IMR-90 (cell line): ENCODE measurements around the gene BMP8A. TPM values are rescaled to one million over a fixed set of nuclear protein-coding genes. Genes with fewer than 3 reads are reported as not detected.

Experiments used
- ATAC-seq: fragments of 200-7000 bp; cut with Tn5 transposase; 2 replicates; pipeline ENCODE4 v1.9.1; 2020; ENCODE audit warnings: low read depth, mild to moderate bottlenecking, moderate library complexity
- BruUV-seq: library from RNA; stranded (reverse); fragments of 400-500 nt; replicated peaks from 2 replicates; lab custom pipeline; 2021; lab: Mats Ljungman, UMichigan
- CTCF ChIA-PET: fragments of 300-600 bp; formaldehyde crosslinking; extraction: SDS; loops from one replicate; lab custom pipeline; 2021; ENCODE audit warnings: antibody characterized with exemption; lab: Yijun Ruan, JAX
- POLR2A ChIA-PET: fragments of 300-600 bp; sonication (Branson Sonifier 250); formaldehyde crosslinking; loops from one replicate; lab custom pipeline; 2022; ENCODE audit warnings: antibody characterized with exemption; ENCODE audit not compliant: unreplicated experiment; lab: Charles Lee
- DNase-seq: peaks from one replicate; pipeline ENCODE4 v3.0.0; 2013
- H2AFZ ChIP-seq: replicated peaks from 2 replicates; pipeline ENCODE3; 2013; ENCODE audit warnings: low read length, mild to moderate bottlenecking; ENCODE audit not compliant: poor library complexity
- H2AK5ac ChIP-seq: 2 replicates; pipeline ENCODE4 v1.6.1; 2013; ENCODE audit warnings: low read depth, low read length, inconsistent platforms
- H2AK9ac ChIP-seq: replicated peaks from 2 replicates; pipeline ENCODE3; 2013; ENCODE audit warnings: mild to moderate bottlenecking, low read depth, low read length, moderate library complexity; ENCODE audit not compliant: poor library complexity
- H2BK120ac ChIP-seq: 2 replicates; pipeline ENCODE4 v1.6.1; 2013; ENCODE audit warnings: low read depth, low read length, inconsistent platforms
- H2BK15ac ChIP-seq: 3 replicates; pipeline ENCODE4 v1.6.1; 2013; ENCODE audit warnings: low read depth, low read length, inconsistent platforms
- H2BK20ac ChIP-seq: 2 replicates; pipeline ENCODE4 v1.6.1; 2013; ENCODE audit warnings: low read depth, mild to moderate bottlenecking, inconsistent platforms, low read length, moderate library complexity
- H2BK5ac ChIP-seq: 2 replicates; pipeline ENCODE4 v1.6.1; 2013; ENCODE audit warnings: mild to moderate bottlenecking, low read depth, low read length, inconsistent platforms; ENCODE audit not compliant: poor library complexity, severe bottlenecking
- H3K14ac ChIP-seq: replicated peaks from 2 replicates; pipeline ENCODE4 v1.6.1; 2013; ENCODE audit warnings: low read depth, low read length, inconsistent platforms
- H3K18ac ChIP-seq: 2 replicates; pipeline ENCODE4 v1.6.1; 2013; ENCODE audit warnings: low read depth, low read length, control low read depth
- H3K23ac ChIP-seq: 2 replicates; pipeline ENCODE4 v1.6.1; 2013; ENCODE audit warnings: low read depth, low read length, inconsistent platforms
- H3K27ac ChIP-seq: 2 replicates; pipeline ENCODE4 v1.5.1; 2013; ENCODE audit warnings: mild to moderate bottlenecking, control low read depth, low read length; ENCODE audit not compliant: insufficient read depth
- H3K27me3 ChIP-seq: 2 replicates; pipeline ENCODE4 v1.6.1; 2013; ENCODE audit warnings: low read length; ENCODE audit not compliant: control insufficient read depth, insufficient read depth
- H3K36me3 ChIP-seq: 2 replicates; pipeline ENCODE4 v1.6.1; 2013; ENCODE audit warnings: low read length, mixed read lengths; ENCODE audit not compliant: control insufficient read depth, insufficient read depth
- H3K4ac ChIP-seq: 2 replicates; pipeline ENCODE4 v1.6.1; 2013; ENCODE audit warnings: low read depth, low read length, inconsistent platforms
- H3K4me1 ChIP-seq: 2 replicates; pipeline ENCODE4 v1.6.1; 2013; ENCODE audit warnings: low read length, mixed read lengths; ENCODE audit not compliant: control insufficient read depth, insufficient read depth
- H3K4me2 ChIP-seq: 2 replicates; pipeline ENCODE4 v1.6.1; 2013; ENCODE audit warnings: low read depth, mild to moderate bottlenecking, control low read depth, low read length, moderate library complexity
- H3K4me3 ChIP-seq: 2 replicates; pipeline ENCODE4 v1.5.1; 2013; ENCODE audit warnings: low read depth, mild to moderate bottlenecking, control low read depth, low read length, moderate library complexity; ENCODE audit not compliant: insufficient read depth
- H3K56ac ChIP-seq: 2 replicates; pipeline ENCODE4 v1.6.1; 2013; ENCODE audit warnings: low read length, inconsistent platforms; ENCODE audit not compliant: insufficient read depth; ENCODE audit errors: extremely low read depth
- H3K79me1 ChIP-seq, 2 experiments: 2 replicates each; pipeline ENCODE4 v1.6.1; 2013; ENCODE audit warnings: low read length in 2 of 2, inconsistent platforms in 1 of 2, low read depth in 1 of 2
- H3K9ac ChIP-seq: 2 replicates; pipeline ENCODE4 v1.6.1; 2013; ENCODE audit warnings: low read depth, low read length, control low read depth
- H3K9me1 ChIP-seq: 2 replicates; pipeline ENCODE4 v1.6.1; 2013; ENCODE audit warnings: low read length, inconsistent platforms; ENCODE audit not compliant: insufficient read depth
- H3K9me3 ChIP-seq: 2 replicates; pipeline ENCODE4 v1.6.1; 2013; ENCODE audit warnings: low read length; ENCODE audit not compliant: control insufficient read depth, insufficient read depth
- H4K20me1 ChIP-seq: 2 replicates; pipeline ENCODE4 v1.6.1; 2013; ENCODE audit warnings: low read length, inconsistent platforms; ENCODE audit not compliant: insufficient read depth
- H4K5ac ChIP-seq: 2 replicates; pipeline ENCODE4 v1.6.1; 2013; ENCODE audit warnings: mild to moderate bottlenecking, low read depth, low read length, control low read depth
- H4K8ac ChIP-seq, 2 experiments: 2 replicates each; pipeline ENCODE4 v1.6.1; 2013; ENCODE audit warnings: low read depth in 2 of 2, low read length in 2 of 2, control low read depth in 1 of 2, inconsistent platforms in 1 of 2
- H4K91ac ChIP-seq: 2 replicates; pipeline ENCODE4 v1.6.1; 2013; ENCODE audit warnings: low read depth, low read length, inconsistent platforms; ENCODE audit not compliant: insufficient read depth
- BHLHE40 ChIP-seq: fragments of 150-350 bp; IDR thresholded peaks from 2 replicates; pipeline ENCODE4 v1.6.1; 2016; ENCODE audit warnings: mild to moderate bottlenecking, low read depth, low read length
- CEBPB ChIP-seq: IDR thresholded peaks from 2 replicates; pipeline ENCODE4 v1.6.1; 2012; ENCODE audit warnings: low read depth, low read length, improper control_type of control experiment
- CHD1 ChIP-seq: IDR thresholded peaks from 2 replicates; pipeline ENCODE4 v1.6.1; 2012; ENCODE audit warnings: low read depth, low read length, improper control_type of control experiment
- CTCF ChIP-seq: conservative IDR thresholded peaks from 2 replicates; pipeline ENCODE4 v1.5.1; 2012; ENCODE audit warnings: mild to moderate bottlenecking, low read depth, low read length, improper control_type of control experiment
- ELK1 ChIP-seq: fragments of 150-350 bp; IDR thresholded peaks from 2 replicates; pipeline ENCODE4 v1.6.1; 2016; ENCODE audit warnings: low read depth, mild to moderate bottlenecking, low read length, moderate library complexity, borderline replicate concordance
- FOS ChIP-seq: fragments of 150-350 bp; IDR thresholded peaks from 2 replicates; pipeline ENCODE4 v1.6.1; 2016; ENCODE audit warnings: low read depth, low read length
- MXI1 ChIP-seq: IDR thresholded peaks from 2 replicates; pipeline ENCODE4 v1.6.1; 2012; ENCODE audit warnings: low read depth, mild to moderate bottlenecking, low read length, moderate library complexity, borderline replicate concordance
- RAD21 ChIP-seq: IDR thresholded peaks from 2 replicates; pipeline ENCODE4 v1.6.1; 2012; ENCODE audit warnings: low read length, improper control_type of control experiment
- RCOR1 ChIP-seq: IDR thresholded peaks from 2 replicates; pipeline ENCODE4 v1.6.1; 2012; ENCODE audit warnings: mild to moderate bottlenecking, low read length, improper control_type of control experiment; ENCODE audit not compliant: insufficient replicate concordance
- RFX5 ChIP-seq: IDR thresholded peaks from 2 replicates; pipeline ENCODE4 v1.8.0; 2012; ENCODE audit warnings: low read depth, mild to moderate bottlenecking, low read length, moderate library complexity
- SMC3 ChIP-seq: fragments of 150-350 bp; IDR thresholded peaks from 2 replicates; pipeline ENCODE4 v1.6.1; 2016; ENCODE audit warnings: low read depth, mild to moderate bottlenecking, antibody characterized with exemption, low read length, moderate library complexity
- WGBS, 2 experiments: methylation state at CpG; one replicate each; pipeline versions ENCODE4 v1.1.5 to v1.1.7; 2013; ENCODE audit warnings: missing lambda C conversion rate in 2 of 2; ENCODE audit not compliant: insufficient read length in 1 of 2; ENCODE audit errors: extremely low coverage in 2 of 2; 5-methylcytosine and 5-hydroxymethylcytosine counted together
- dilution Hi-C: fragments of 300-500 bp; cut with HindIII; formaldehyde crosslinking; loops from one replicate; pipeline ENCODE4 v1.14.3; 2018; ENCODE audit warnings: low sequenced_read_pairs; ENCODE audit not compliant: unreplicated experiment
- in situ Hi-C: fragments of 300-500 bp; cut with MboI; formaldehyde crosslinking; loops from 3 replicates; pipeline ENCODE4 v1.14.3; 2019; ENCODE audit warnings: low sequenced_read_pairs, inconsistent platforms, mixed read lengths
- intact Hi-C: fragments of 100-400 bp; cut with micrococcal nuclease; formaldehyde crosslinking; loops from 2 replicates; pipeline ENCODE4 v1.10.0; 2022
- polyA plus RNA-seq, 3 experiments: library from polyadenylated mRNA; depleted of rRNA; stranded (reverse); fragments of >200 nt; gene quantifications; 2 replicates each; pipeline ENCODE4 v1.2.3, GENCODE V29; 2012; ENCODE audit warnings: low replicate concordance in 1 of 3
- total RNA-seq: library from RNA; depleted of rRNA; stranded (reverse); fragments of >200 nt; gene quantifications from 2 replicates; pipeline ENCODE4 v1.2.3, GENCODE V29; 2012

Gene BMP8A
- total and polyA plus RNA-seq, 2 of the 4 experiments (the other 2 are of a cell fraction), result not detected

- TF ChIP-seq BHLHE40, result no peak
These were observed 47.3 kb downstream of the BMP8A start (continued) for GRCh38 chr1:39538531-39539251.

- peak; percentile 95 for ATAC-seq
- Histone ChIP-seq H3K4ac (no peak overlapping the region), H3K14ac (no peak overlapping the region), H3K4me1 (peaks cover 3% of the 10 kb centered on the region), H3K27ac (no peak overlapping the region), H3K9me1 (peaks cover 3% of the 10 kb centered on the region; the same call in 1 of the 2 replicates), H3K9me3 (no peaks in the 10 kb centered on the region), H2BK20ac (no peak overlapping the region), H3K56ac (no peak overlapping the region), H2AFZ (peak overlapping the region; percentile 69), H2BK120ac (peak overlapping the region; percentile 20; the same call in 1 of the 2 replicates), H2AK5ac (0 out of 2 replicates have a peak overlapping the region, but pooled peaks have one; percentile 1), H2AK9ac (peak overlapping the region; percentile 2), H3K36me3 (peaks cover 4% of the 10 kb centered on the region), H3K18ac (no peak overlapping the region), H3K27me3 (no peaks in the 10 kb centered on the region), H3K23ac (no peak overlapping the region), H2BK5ac (no peak overlapping the region), H3K4me2 (no peak overlapping the region), H4K20me1 (peaks cover 6% of the 10 kb centered on the region), H4K5ac (no peak overlapping the region), H3K79me1 (0 out of 4 replicates have a peak, but pooled peaks cover 0 to 7% of the 10 kb centered on the region in 2 experiments), H4K91ac (no peak overlapping the region), H3K4me3 (no peak overlapping the region), H4K8ac (0 out of 4 replicates have a peak overlapping the region, but pooled peaks of 1 of the 2 experiments have one; percentile 43), H3K9ac (no peak overlapping the region), H2BK15ac (no peak overlapping the region; the same call in 2 of the 3 replicates)
- in situ Hi-C loops (loop anchor here (5.0 to 25.0 kb wide), 3 partner anchors 52 to 677 kb away; partner anchors contain the start of genes MYCBP and RRAGC), intact Hi-C loops (loop anchor here (1.0 to 5.0 kb wide), 4 partner anchors 62 to 441 kb away; no protein-coding TSS in a partner anchor), dilution Hi-C loops (no loop called here)
- BruUV-seq, result no TSS peak
- DNase-seq, result peak; percentile 72
- TF ChIP-seq SMC3 (peak; percentile 68), MXI1 (peak; percentile 90), RFX5 (no peak), CHD1 (no peak), RCOR1 (no peak), CEBPB (no peak), CTCF (peak; percentile 90), FOS (no peak), RAD21 (peak; percentile 89), ELK1 (no peak)
- CTCF ChIA-PET, result interaction anchor here (0.6 to 2.0 kb wide), 15 partner anchors 34 to 441 kb away, joined by 3 to 11 read pairs (median 4); partner anchors contain the start of gene MACF1
- WGBS, 2 experiments, result 31% methylated on average over 3 of the region's 5 CpGs; no CpG with 5 or more reads in 1 of the 2 experiments
- POLR2A ChIA-PET, result no interaction called here
These were observed 47.9 kb downstream of the BMP8A start for GRCh38 chr1:39539252-39539790.
